ENCODE results near the gene TLR9.

Gene TLR9

DNA sequence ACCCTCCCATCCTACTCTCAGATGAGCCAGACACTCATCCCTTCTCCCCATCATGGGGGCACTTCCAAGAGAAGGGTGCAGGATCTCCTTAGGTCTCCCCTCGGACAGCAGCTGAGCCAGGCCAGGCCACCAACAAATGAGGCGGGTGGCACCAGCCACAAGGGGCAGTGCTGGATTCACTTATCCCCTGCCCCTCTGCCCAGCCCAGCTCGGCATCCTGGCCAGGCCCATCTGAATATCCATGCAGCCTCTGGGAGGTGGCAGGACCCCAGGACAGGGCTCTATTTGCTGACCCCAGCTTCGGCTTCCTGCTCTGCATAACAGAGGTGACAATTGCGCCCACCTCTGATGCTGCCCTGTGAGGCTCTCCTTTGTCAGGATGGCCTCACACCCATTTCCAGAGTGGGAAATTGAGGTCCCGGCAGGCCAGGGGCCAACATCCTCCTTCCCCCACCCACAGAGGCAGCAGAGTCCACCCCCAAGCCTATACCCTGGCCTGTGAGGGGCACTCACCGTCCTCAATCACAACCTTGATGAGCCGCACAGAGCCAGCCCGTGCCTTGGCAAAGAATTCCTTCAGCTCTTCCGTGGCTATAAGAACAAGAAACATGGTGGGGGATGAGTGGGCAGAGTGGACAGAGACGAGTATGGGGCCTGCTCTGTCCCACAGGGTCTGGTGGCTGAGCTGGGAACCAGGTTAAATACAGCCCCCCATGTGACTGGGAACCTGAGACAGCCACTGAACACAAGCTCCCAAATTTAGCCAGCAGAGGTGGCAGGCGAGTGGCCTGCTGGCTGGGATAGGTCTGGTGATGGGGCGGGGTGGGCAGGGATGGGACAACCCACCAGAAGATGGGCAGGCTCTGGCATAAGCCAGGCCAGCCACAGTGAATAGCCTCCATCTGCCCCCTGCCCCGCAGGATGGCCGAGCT lies 9.3 kb upstream of the TLR9 start:
- no peak for DNase-seq (ENCODE audit: low read depth in 2 of 2)
- TF ChIP-seq, protein P1, sequence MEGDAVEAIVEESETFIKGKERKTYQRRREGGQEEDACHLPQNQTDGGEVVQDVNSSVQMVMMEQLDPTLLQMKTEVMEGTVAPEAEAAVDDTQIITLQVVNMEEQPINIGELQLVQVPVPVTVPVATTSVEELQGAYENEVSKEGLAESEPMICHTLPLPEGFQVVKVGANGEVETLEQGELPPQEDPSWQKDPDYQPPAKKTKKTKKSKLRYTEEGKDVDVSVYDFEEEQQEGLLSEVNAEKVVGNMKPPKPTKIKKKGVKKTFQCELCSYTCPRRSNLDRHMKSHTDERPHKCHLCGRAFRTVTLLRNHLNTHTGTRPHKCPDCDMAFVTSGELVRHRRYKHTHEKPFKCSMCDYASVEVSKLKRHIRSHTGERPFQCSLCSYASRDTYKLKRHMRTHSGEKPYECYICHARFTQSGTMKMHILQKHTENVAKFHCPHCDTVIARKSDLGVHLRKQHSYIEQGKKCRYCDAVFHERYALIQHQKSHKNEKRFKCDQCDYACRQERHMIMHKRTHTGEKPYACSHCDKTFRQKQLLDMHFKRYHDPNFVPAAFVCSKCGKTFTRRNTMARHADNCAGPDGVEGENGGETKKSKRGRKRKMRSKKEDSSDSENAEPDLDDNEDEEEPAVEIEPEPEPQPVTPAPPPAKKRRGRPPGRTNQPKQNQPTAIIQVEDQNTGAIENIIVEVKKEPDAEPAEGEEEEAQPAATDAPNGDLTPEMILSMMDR (IDR thresholded peaks at IDR 0.05; ENCODE audit: low read depth, low read length) = no peak
- H3K4me3 ChIP-seq (replicated peaks in 1 of 2; ENCODE audit: low read depth in 2 of 2, low read length in 2 of 2) = no peak overlapping the region

DNA sequence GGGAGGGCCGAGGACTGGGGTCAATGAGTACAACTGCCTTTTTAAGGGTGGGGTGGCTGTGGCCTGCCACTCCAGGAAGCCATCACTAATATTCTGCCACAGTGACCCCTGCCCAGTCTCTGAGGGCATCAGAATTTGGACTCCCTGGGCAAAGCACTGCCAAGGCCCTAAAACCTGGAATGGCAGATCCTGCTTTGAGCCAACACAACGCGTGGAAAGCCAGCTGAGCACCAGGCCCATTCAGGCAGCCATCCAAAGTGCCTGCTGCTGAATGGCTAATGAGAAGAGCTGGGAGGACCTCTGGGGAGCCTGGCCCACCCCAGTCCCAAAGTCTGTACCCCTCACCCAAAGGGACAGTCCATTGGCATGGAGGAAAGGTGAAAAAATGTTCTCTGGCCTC lies 8.5 kb upstream of the TLR9 start:
- DNase-seq (ENCODE audit: low read depth in 2 of 2) = no peak
- no peak overlapping the region for H3K4me3 ChIP-seq (replicated peaks in 1 of 2; ENCODE audit: low read depth in 2 of 2, low read length in 2 of 2)
- TF ChIP-seq, protein P1 (IDR thresholded peaks at IDR 0.05; ENCODE audit: low read depth, low read length) = no peak

DNA sequence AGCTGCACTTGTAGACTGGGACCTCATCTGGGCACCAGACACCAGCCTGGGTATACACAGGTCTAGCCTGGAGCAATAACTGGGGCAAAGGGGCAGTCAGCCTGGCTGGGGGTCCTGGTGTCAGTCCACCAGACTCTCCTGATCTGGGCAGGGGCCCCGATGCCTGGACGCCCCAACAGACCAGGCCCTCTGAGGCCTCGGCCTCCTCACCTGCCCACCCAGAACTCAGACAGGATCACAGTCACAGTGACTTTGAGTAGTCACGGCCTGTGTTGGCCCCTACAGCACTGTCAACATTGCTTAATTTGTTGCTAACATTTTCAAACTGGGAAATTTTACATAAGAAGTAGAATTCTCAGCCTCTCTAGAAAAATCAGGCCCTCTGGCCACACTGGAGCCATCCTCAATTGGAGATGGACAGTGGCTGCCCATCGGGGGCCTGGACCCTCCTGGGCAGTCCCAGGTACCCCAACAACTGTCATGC lies 7.7 kb upstream of the TLR9 start:
- no peak overlapping the region for H3K4me3 ChIP-seq (replicated peaks in 1 of 2; ENCODE audit: low read depth in 2 of 2, low read length in 2 of 2)
- TF ChIP-seq, protein P1 (IDR thresholded peaks at IDR 0.05; ENCODE audit: low read depth, low read length) = no peak
- DNase-seq (ENCODE audit: low read depth in 2 of 2) = no peak

DNA sequence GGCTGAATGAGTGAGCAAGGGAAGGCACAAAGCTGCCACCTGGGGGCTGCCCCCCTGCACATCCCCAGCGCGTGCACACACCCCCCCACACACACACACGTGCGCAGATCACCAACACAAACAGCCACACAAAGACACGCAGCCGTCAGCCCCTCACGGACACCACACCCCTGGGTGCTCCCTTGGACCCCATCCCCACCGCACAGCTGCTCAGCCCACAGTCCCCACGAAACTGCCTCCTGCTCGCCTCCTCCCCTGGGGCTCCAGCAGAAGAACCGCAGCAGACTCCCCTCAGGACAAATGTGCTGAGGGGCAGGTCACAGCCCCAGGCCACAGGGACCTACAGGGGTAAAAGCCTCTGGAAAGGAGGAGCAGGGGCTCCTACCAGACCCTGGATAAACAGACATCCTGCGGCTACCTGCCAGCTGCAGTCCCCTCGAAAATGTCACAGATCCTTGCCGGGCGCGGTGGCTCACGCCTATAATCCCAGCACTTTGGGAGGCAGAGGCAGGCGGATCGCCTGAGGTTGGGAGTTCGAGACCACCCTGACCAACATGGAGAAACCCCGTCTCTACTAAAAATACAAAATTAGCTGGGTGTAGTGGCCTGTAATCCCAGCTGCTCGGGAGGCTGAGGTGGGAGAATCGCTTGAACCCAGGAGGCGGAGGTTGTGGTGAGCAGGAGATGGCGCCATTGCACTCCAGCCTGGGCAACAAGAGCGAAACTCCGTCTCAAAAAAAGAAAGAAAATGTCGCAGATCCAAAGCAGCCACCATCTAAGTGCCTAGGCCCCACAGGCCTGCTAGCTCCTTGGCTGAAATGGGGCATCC lies 7.0 kb upstream of the TLR9 start:
- no peak overlapping the region for H3K4me3 ChIP-seq (replicated peaks in 1 of 2; ENCODE audit: low read depth in 2 of 2, low read length in 2 of 2)
- TF ChIP-seq, protein P1 (IDR thresholded peaks at IDR 0.05; ENCODE audit: low read depth, low read length) = peak; percentile 3
- no peak for DNase-seq (ENCODE audit: low read depth in 2 of 2)

DNA sequence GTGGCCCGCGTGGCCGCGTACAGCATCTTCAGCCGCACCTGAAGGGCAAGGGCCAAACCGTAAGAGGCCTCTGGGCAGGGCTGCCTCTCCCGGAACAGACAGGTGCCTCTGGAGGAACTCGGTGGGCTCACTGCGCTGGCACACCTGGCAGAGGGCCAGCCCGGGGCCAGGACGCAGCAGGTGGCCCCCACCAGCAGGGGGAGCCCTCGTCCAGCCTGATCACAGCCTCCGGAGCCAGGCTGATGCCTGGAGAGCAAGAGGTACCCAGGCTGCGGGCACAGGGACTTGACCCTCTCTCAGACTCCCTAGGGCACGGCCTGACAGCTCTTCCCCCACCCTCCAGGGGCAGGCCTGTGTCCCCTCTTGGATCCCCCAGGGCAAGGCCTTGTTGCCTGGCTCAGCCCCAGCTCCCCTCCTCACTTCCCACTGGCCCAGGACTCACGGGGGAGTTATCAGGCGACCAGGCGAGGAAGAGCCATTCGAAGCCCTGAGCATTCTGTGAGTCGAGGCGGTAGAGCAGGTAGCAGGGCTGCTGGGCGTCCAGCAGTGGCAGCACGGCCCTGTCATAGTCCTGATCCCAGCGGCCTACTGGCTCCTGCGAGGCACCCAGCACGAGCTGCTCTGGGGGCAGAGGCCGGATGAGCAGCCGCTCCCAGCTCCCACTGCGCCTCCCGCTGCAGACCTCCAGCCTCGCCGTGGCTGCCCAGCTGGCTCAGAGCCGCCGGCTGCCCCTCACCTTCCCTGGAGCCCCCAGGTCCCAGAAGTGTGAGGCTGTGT lies 6.2 kb upstream of the TLR9 start:
- TF ChIP-seq, protein P1 (IDR thresholded peaks at IDR 0.05; ENCODE audit: low read depth, low read length) = peak; percentile 93
- DNase-seq (ENCODE audit: low read depth in 2 of 2) = peak; percentile 54 to 63
- no peak overlapping the region for H3K4me3 ChIP-seq (replicated peaks in 1 of 2; ENCODE audit: low read depth in 2 of 2, low read length in 2 of 2)

DNA sequence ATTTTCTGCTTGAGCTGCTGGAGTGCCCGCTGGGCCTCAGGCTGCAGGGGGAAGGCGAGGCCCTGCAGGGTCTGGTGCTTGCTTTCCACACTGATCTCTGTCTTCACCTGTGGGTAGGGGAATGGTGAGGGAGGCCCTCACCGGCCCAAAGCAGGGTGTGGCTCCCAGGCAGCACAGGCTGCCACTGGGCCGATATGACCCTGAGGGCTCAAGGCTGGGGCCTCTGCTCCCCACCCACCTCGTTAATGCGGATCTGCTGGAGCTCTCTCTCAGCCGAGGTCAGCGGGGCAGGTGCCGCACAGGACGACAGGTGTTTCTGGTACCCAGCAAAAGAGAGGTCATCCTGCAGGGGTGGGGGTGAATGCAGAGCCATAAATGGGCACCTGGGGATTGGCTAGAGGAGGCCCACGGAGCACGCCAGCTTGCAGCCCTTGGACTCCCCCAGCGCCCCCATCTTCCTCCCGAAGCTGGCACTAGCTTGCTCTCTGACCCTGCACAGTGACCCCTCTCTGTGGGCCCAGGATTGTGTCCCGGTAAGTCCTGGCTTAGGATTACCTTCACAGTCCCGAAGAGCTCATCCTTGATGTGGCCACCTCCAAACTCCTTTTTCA lies 5.5 kb upstream of the TLR9 start:
- no peak overlapping the region for H3K4me3 ChIP-seq (replicated peaks in 1 of 2; ENCODE audit: low read depth in 2 of 2, low read length in 2 of 2)
- TF ChIP-seq, protein P1 (IDR thresholded peaks at IDR 0.05; ENCODE audit: low read depth, low read length) = no peak
- no peak for DNase-seq (ENCODE audit: low read depth in 2 of 2)
